GM23338 (cell line): Measurements from ENCODE around the gene SYT17. TPM values are rescaled to one million over a fixed set of nuclear protein-coding genes. Genes with fewer than 3 reads are reported as not detected.

ENCODE experiments used
- ATAC-seq: fragments of 200-7000 bp; cut with Tn5 transposase; 3 replicates; pipeline ENCODE4 v1.9.1; 2020
- DNase-seq: peaks from one replicate; pipeline ENCODE4 v3.0.0-alpha.2; 2015; ENCODE audit warnings: low spot score
- H2AFZ ChIP-seq: fragments of 200-600 bp; sonication (generic); 2 replicates; pipeline ENCODE4 v1.8.0; 2016; ENCODE audit warnings: antibody characterized with exemption, mild to moderate bottlenecking, moderate library complexity
- H3F3A ChIP-seq: fragments of 200-600 bp; sonication (generic); replicated peaks from 2 replicates; pipeline ENCODE4 v1.8.0; 2017; ENCODE audit warnings: antibody characterized with exemption, mixed run types, low read depth
- H3K27ac ChIP-seq: fragments of 200-600 bp; sonication (generic); 2 replicates; pipeline ENCODE4 v1.6.1; 2016; ENCODE audit warnings: low read depth
- H3K27me3 ChIP-seq: fragments of 200-600 bp; sonication (generic); 2 replicates; pipeline ENCODE4 v1.8.0; 2016; ENCODE audit warnings: mild to moderate bottlenecking, mixed run types, moderate library complexity; ENCODE audit not compliant: insufficient read depth
- H3K36me3 ChIP-seq: fragments of 200-600 bp; sonication (generic); 2 replicates; pipeline ENCODE4 v1.8.0; 2016; ENCODE audit warnings: mild to moderate bottlenecking; ENCODE audit not compliant: insufficient read depth
- H3K4me1 ChIP-seq: fragments of 200-600 bp; sonication (generic); 2 replicates; pipeline ENCODE4 v1.8.0; 2016; ENCODE audit warnings: mild to moderate bottlenecking, moderate library complexity; ENCODE audit not compliant: insufficient read depth
- H3K4me2 ChIP-seq: fragments of 200-600 bp; sonication (generic); 2 replicates; pipeline ENCODE4 v1.7.1; 2017; ENCODE audit warnings: mixed run types
- H3K4me3 ChIP-seq: fragments of 200-600 bp; sonication (generic); 2 replicates; pipeline ENCODE4 v1.6.1; 2016; ENCODE audit warnings: mixed run types
- H3K79me2 ChIP-seq: fragments of 200-600 bp; sonication (generic); replicated peaks from 2 replicates; pipeline ENCODE4 v1.8.0; 2017; ENCODE audit warnings: mild to moderate bottlenecking; ENCODE audit not compliant: insufficient read depth
- H3K9me2 ChIP-seq: fragments of 200-600 bp; sonication (generic); 2 replicates; pipeline ENCODE4 v1.8.0; 2017; ENCODE audit not compliant: insufficient read depth
- H4K20me1 ChIP-seq: fragments of 200-600 bp; sonication (generic); replicated peaks from 2 replicates; pipeline ENCODE4 v1.8.0; 2017; ENCODE audit warnings: mild to moderate bottlenecking; ENCODE audit not compliant: insufficient read depth
- H3K27ac Mint-ChIP-seq: 2 replicates; pipeline ENCODE4 v1.8.0; 2020; ENCODE audit warnings: inconsistent platforms, mild to moderate bottlenecking, moderate library complexity, mixed read lengths
- H3K27me3 Mint-ChIP-seq: 3 replicates; pipeline ENCODE4 v1.8.0; 2022; ENCODE audit warnings: low read depth, mild to moderate bottlenecking, moderate library complexity, mixed read lengths, inconsistent platforms; ENCODE audit not compliant: insufficient read depth, poor library complexity
- H3K36me3 Mint-ChIP-seq: 3 replicates; pipeline ENCODE4 v1.8.0; 2021; ENCODE audit warnings: low read depth, mild to moderate bottlenecking, inconsistent platforms, moderate library complexity, mixed read lengths
- H3K4me1 Mint-ChIP-seq: 3 replicates; pipeline ENCODE4 v1.8.0; 2020; ENCODE audit warnings: mild to moderate bottlenecking, inconsistent platforms, mixed read lengths
- H3K4me3 Mint-ChIP-seq: 3 replicates; pipeline ENCODE4 v1.8.0; 2021; ENCODE audit warnings: moderate library complexity, mild to moderate bottlenecking, inconsistent platforms, mixed read lengths
- H3K9me3 Mint-ChIP-seq: 3 replicates; pipeline ENCODE4 v1.8.0; 2020; ENCODE audit warnings: moderate library complexity, mild to moderate bottlenecking, inconsistent platforms, mixed read lengths
- CREB1 ChIP-seq: fragments of 250-450 bp; sonication (Bioruptor Pico); IDR thresholded peaks from 2 replicates; pipeline ENCODE4 v1.5.0; 2020; ENCODE audit warnings: low read depth, mild to moderate bottlenecking, moderate library complexity
- CTCF ChIP-seq, 2 experiments: fragments of 200-600 bp in 1 of 2; sonication (generic) in 1 of 2; conservative IDR thresholded peaks; 2 replicates each; pipeline versions ENCODE4 v1.5.1 to v1.6.1; 2016 to 2017; ENCODE audit warnings: antibody characterized with exemption in 2 of 2, low read depth in 2 of 2, mild to moderate bottlenecking in 2 of 2, moderate library complexity in 1 of 2
- EZH2 ChIP-seq: fragments of 200-600 bp; sonication (generic); IDR thresholded peaks from one replicate; pipeline ENCODE4 v1.8.0; 2017; ENCODE audit warnings: antibody characterized with exemption, mild to moderate bottlenecking, low read depth; ENCODE audit not compliant: unreplicated experiment
- EZH2phosphoT487 ChIP-seq: fragments of 200-600 bp; sonication (generic); IDR thresholded peaks from one replicate; pipeline ENCODE4 v1.8.1; 2018; ENCODE audit warnings: antibody characterized with exemption; ENCODE audit not compliant: unreplicated experiment
- JUNB ChIP-seq: IDR thresholded peaks from one replicate; pipeline ENCODE4 v1.6.1; 2016; ENCODE audit warnings: antibody characterized with exemption; ENCODE audit not compliant: unreplicated experiment
- NANOG ChIP-seq: IDR thresholded peaks from 2 replicates; pipeline ENCODE4 v1.6.1; 2016; ENCODE audit warnings: antibody characterized with exemption, borderline replicate concordance
- POLR2AphosphoS5 ChIP-seq: IDR thresholded peaks from 2 replicates; pipeline ENCODE4 v1.6.1; 2016; ENCODE audit warnings: antibody characterized with exemption, low read depth
- REST ChIP-seq: IDR thresholded peaks from one replicate; pipeline ENCODE4 v1.6.1; 2018; ENCODE audit warnings: antibody characterized with exemption; ENCODE audit not compliant: unreplicated experiment
- STAT1 ChIP-seq: IDR thresholded peaks from one replicate; pipeline ENCODE4 v1.6.1; 2016; ENCODE audit warnings: antibody characterized with exemption; ENCODE audit not compliant: unreplicated experiment
- ZNF114 ChIP-seq: fragments of 250-450 bp; sonication (Bioruptor Pico); IDR thresholded peaks from 2 replicates; pipeline ENCODE4 v1.5.0; 2020; ENCODE audit warnings: mild to moderate bottlenecking, moderate library complexity
- ZNF331 ChIP-seq: fragments of 250-450 bp; sonication (Bioruptor Pico); IDR thresholded peaks from 2 replicates; pipeline ENCODE4 v1.5.0; 2020; ENCODE audit warnings: low read depth, mild to moderate bottlenecking, moderate library complexity
- polyA plus RNA-seq: library from polyadenylated mRNA; unstranded; fragments of >200 nt; fragmentation: Nextera tagmentation; extraction: Ambion mirVana; gene quantifications from 2 replicates; pipeline ENCODE4 v1.2.1, GENCODE V29; 2016
- total RNA-seq: library from RNA; depleted of rRNA; stranded (reverse); fragments of >200 nt; shearing (Covaris generic); gene quantifications from 2 replicates; pipeline ENCODE4 v1.2.3, GENCODE V29; 2014

The SYT17 gene
- total and polyA plus RNA-seq, 2 experiments from 2014 or later, result 5.3 to 9.5 TPM

GRCh38 chr16:19168371-19169081 lies 486 bp downstream of the SYT17 start:
- Histone ChIP-seq H3K36me3 (no peaks in the 10 kb centered on the region), H3K79me2 (no peaks in the 10 kb centered on the region), H3K4me1 (no peaks in the 10 kb centered on the region), H3K27me3 (peaks cover 23% of the 10 kb centered on the region), H2AFZ (peak overlapping the region; percentile 96), H3F3A (no peaks in the 10 kb centered on the region), H3K4me2 (peak overlapping the region; percentile 87), H3K4me3 (peak overlapping the region; percentile 89), H3K9me2 (no peaks in the 10 kb centered on the region), H3K27ac (no peak overlapping the region), H4K20me1 (no peaks in the 10 kb centered on the region)
- Mint-ChIP-seq H3K4me1 (peaks cover 7% of the 10 kb centered on the region; the same call in 2 of the 3 replicates), H3K9me3 (no peaks in the 10 kb centered on the region; the same call in 2 of the 3 replicates), H3K27me3 (peaks cover 16% of the 10 kb centered on the region), H3K4me3 (peak overlapping the region; percentile 78), H3K36me3 (no peaks in the 10 kb centered on the region; the same call in 2 of the 3 replicates), H3K27ac (no peak overlapping the region)
- DNase-seq, result peak; percentile 40
- ATAC-seq, result peak; percentile 49
- TF ChIP-seq REST, result no peak
- no peak for TF ChIP-seq NANOG
- TF ChIP-seq ZNF114, result no peak
- TF ChIP-seq EZH2phosphoT487, result no peak
- TF ChIP-seq CREB1 (CRISPR knock-in tag), result no peak
- no peak for TF ChIP-seq STAT1
- no peak for TF ChIP-seq ZNF331 (CRISPR knock-in tag)
- no peak for TF ChIP-seq CTCF (conservative IDR thresholded peaks at IDR 0.05; ENCODE audit: low read depth in 2 of 2)

GRCh38 chr16:19169082-19169639 lies 1.1 kb downstream of the SYT17 start:
- ATAC-seq (no peak), DNase-seq (peak; percentile 17)
- Mint-ChIP-seq H3K4me1 (peaks cover 7% of the 10 kb centered on the region; the same call in 2 of the 3 replicates), H3K9me3 (no peaks in the 10 kb centered on the region), H3K27ac (no peak overlapping the region), H3K27me3 (peaks cover 16% of the 10 kb centered on the region), H3K4me3 (peak overlapping the region; percentile 69), H3K36me3 (no peaks in the 10 kb centered on the region; the same call in 2 of the 3 replicates)
- no peaks in the 10 kb centered on the region for H3K9me2 ChIP-seq
- no peaks in the 10 kb centered on the region for H3K4me1 ChIP-seq
- H3F3A ChIP-seq, result no peaks in the 10 kb centered on the region
- no peak for TF ChIP-seq ZNF331 (CRISPR knock-in tag)
- TF ChIP-seq ZNF114, result no peak
- TF ChIP-seq EZH2, result no peak
- TF ChIP-seq EZH2phosphoT487, result no peak
- no peak for TF ChIP-seq CTCF (conservative IDR thresholded peaks at IDR 0.05; ENCODE audit: low read depth in 2 of 2)
- TF ChIP-seq STAT1, result no peak
- TF ChIP-seq POLR2AphosphoS5, result no peak
- no peak for TF ChIP-seq CREB1 (CRISPR knock-in tag)
- no peak for TF ChIP-seq JUNB
- H3K27me3 ChIP-seq, result peaks cover 23% of the 10 kb centered on the region
- H3K27ac ChIP-seq, result no peak overlapping the region
- peak overlapping the region; percentile 87 for H3K4me2 ChIP-seq
- H3K4me3 ChIP-seq, result peak overlapping the region; percentile 89
- H2AFZ ChIP-seq, result peak overlapping the region; percentile 96
- no peaks in the 10 kb centered on the region for H3K79me2 ChIP-seq
- H4K20me1 ChIP-seq, result no peaks in the 10 kb centered on the region
- no peaks in the 10 kb centered on the region for H3K36me3 ChIP-seq
